Ovary (tissue), 9 donors: ENCODE results near the gene PPM1B. TPM values are rescaled to one million over a fixed set of nuclear protein-coding genes. Genes with fewer than 3 reads are reported as not detected.

Source experiments
- DNase-seq, 5 donors: peaks; one replicate each; pipeline ENCODE4 v3.0.0-alpha.2; 2019 to 2020
- H3K27ac ChIP-seq, 2 donors: fragments of 200-600 bp; one replicate each; pipeline versions ENCODE4 v1.5.1 to v1.8.0; 2019 to 2022
- H3K27me3 ChIP-seq: fragments of 200-600 bp; one replicate; pipeline ENCODE4 v1.8.0; 2022
- H3K36me3 ChIP-seq: fragments of 200-600 bp; sonication (generic); one replicate; pipeline ENCODE4 v1.5.1; 2019
- H3K4me1 ChIP-seq: one replicate; pipeline ENCODE4 v1.8.1; 2013; ENCODE audit warnings: mild to moderate bottlenecking, moderate library complexity; ENCODE audit not compliant: insufficient read depth
- H3K4me3 ChIP-seq: fragments of 200-600 bp; sonication (generic); one replicate; pipeline ENCODE4 v1.5.1; 2017
- H3K9me3 ChIP-seq, 2 donors: fragments of 200-600 bp in 1 of 2; sonication (generic) in 1 of 2; one replicate each; pipeline versions ENCODE4 v1.5.1 to v1.8.1; 2013 to 2019; ENCODE audit warnings: mild to moderate bottlenecking in 1 of 2, moderate library complexity in 1 of 2
- CTCF ChIP-seq, 3 donors: fragments of 450-650 bp in 2 of 3; fragments of 200-600 bp in 1 of 3; IDR thresholded peaks; one replicate each; pipeline versions ENCODE4 v1.5.1 to v1.8.0; 2016 to 2022; ENCODE audit warnings: antibody characterized with exemption in 3 of 3, mild to moderate bottlenecking in 1 of 3
- EP300 ChIP-seq: sonication (generic); formaldehyde crosslinking; IDR thresholded peaks from one replicate; pipeline ENCODE4 v1.6.1; 2017; ENCODE audit warnings: antibody characterized with exemption
- POLR2A ChIP-seq: fragments of 450-650 bp; IDR thresholded peaks from one replicate; pipeline ENCODE4 v1.6.1; 2017; ENCODE audit warnings: antibody characterized with exemption, mild to moderate bottlenecking, moderate library complexity
- WGBS, 3 donors: extraction: QIAGEN DNeasy Blood & Tissue Kit in 1 of 3; methylation state at CpG; one replicate each; pipeline versions ENCODE4 v1.1.5 to v1.1.7; 2013 to 2017; 5-methylcytosine and 5-hydroxymethylcytosine counted together
- intact Hi-C, 4 donors: fragments of 100-400 bp; cut with DNase I; formaldehyde crosslinking; loops; one replicate each; pipeline versions ENCODE4 v1.11.0 to v1.15.1; 2022 to 2023
- polyA plus RNA-seq, 2 donors: library from polyadenylated mRNA; stranded (reverse); fragments of 200-250 nt in 1 of 2; fragments of 350-450 nt in 1 of 2; fragmentation: Illumina TruSeq in 1 of 2; extraction: RNeasy Lipid Tissue Mini Kit (QIAGEN cat#74804) in 1 of 2; gene quantifications; one replicate each; pipeline ENCODE4 v1.2.3, GENCODE V29; 2013 to 2014
- total RNA-seq, 7 donors: library from RNA; depleted of rRNA in 2 of 7; stranded (reverse); fragments of >200 nt in 2 of 7; fragmentation: NEBNext Ultra II Directional in 3 of 7; extraction: Animal tissue kit (Norgen Biotek cat#: 25700) in 3 of 7; gene quantifications; one replicate each; pipeline versions ENCODE4 v1.1.0 to v1.2.4, GENCODE V29; 2016 to 2023
- donor health status: DM: no; HTN: no; CAD: no; lungs with moderate emphysema.
- donor health status: DM: no; HTN: no; CAD: no.
- donor health status: Bipolar disorder and iron deficiency.
- donor health status: DM: yes; HTN: yes; CAD: no.
- donor health status: DM: no; HTN: no; CAD: no.
- donor health status: DM: yes; HTN: yes; CAD: no.

PPM1B gene
- total and polyA plus RNA-seq, 9 donors = 27.6 to 43.4 (median 35.7) TPM

GRCh38 chr2:44163777-44164176 is 4.9 kb upstream of the PPM1B start:
- 66 to 74% (median 67%) methylated on average over 2 of the region's 2 CpGs for WGBS, 3 donors
- no peaks in the 10 kb centered on the region for H3K4me1 ChIP-seq
- TF ChIP-seq EP300 = no peak
- H3K4me3 ChIP-seq = no peak overlapping the region
- H3K9me3 ChIP-seq = no peaks in the 10 kb centered on the region
- no peaks in the 10 kb centered on the region for H3K36me3 ChIP-seq
- no peaks in the 10 kb centered on the region for H3K27me3 ChIP-seq
- DNase-seq = no peak
- no peak overlapping the region for H3K27ac ChIP-seq
- intact Hi-C loops = no loop called here

GRCh38 chr2:44164617-44165016 is 4.1 kb upstream of the PPM1B start:
- Histone ChIP-seq H3K4me1 (no peaks in the 10 kb centered on the region), H3K9me3 (no peaks in the 10 kb centered on the region), H3K36me3 (no peaks in the 10 kb centered on the region), H3K27ac (no peak overlapping the region), H3K4me3 (no peak overlapping the region), H3K27me3 (no peaks in the 10 kb centered on the region)
- 96 to 98% (median 97%) methylated on average over 3 of the region's 3 CpGs for WGBS, 3 donors
- intact Hi-C loops = no loop called here
- DNase-seq = no peak
- TF ChIP-seq EP300 (no peak), CTCF (IDR thresholded peaks at IDR 0.05) (no peak), POLR2A (no peak)

- DNase-seq = peak in 3 of 5 donors; percentile 30 to 44 (median 39)
- no peaks in the 10 kb centered on the region for H3K36me3 ChIP-seq
- intact Hi-C loops = no loop called here
- H3K4me3 ChIP-seq = no peak overlapping the region
- WGBS, 3 donors = 48 to 53% (median 49%) methylated on average over 23 of the region's 23 CpGs
- TF ChIP-seq POLR2A (no peak), EP300 (no peak), CTCF (IDR thresholded peaks at IDR 0.05) (no peak)
- H3K27me3 ChIP-seq = no peaks in the 10 kb centered on the region
- no peak overlapping the region for H3K27ac ChIP-seq
- H3K4me1 ChIP-seq = no peaks in the 10 kb centered on the region
- H3K9me3 ChIP-seq = no peaks in the 10 kb centered on the region
Observed at GRCh38 chr2:44166096-44166495, 2.6 kb upstream of the PPM1B start.

GRCh38 chr2:44167311-44167907 is 1.3 kb upstream of the PPM1B start:
- Histone ChIP-seq H3K4me3 (peak overlapping the region; percentile 60), H3K9me3 (no peaks in the 10 kb centered on the region), H3K27me3 (no peaks in the 10 kb centered on the region), H3K27ac (peak overlapping the region; percentile 95 to 97), H3K36me3 (no peaks in the 10 kb centered on the region), H3K4me1 (peaks cover 2% of the 10 kb centered on the region)
- DNase-seq = peak in 1 of 5 donors; percentile 31
- intact Hi-C loops = no loop called here
- 30 to 38% (median 33%) methylated on average over 18 of the region's 18 CpGs for WGBS, 3 donors
- TF ChIP-seq EP300 (no peak), CTCF (IDR thresholded peaks at IDR 0.05) (no peak), POLR2A (no peak)

GRCh38 chr2:44167908-44168680 is 581 bp upstream of the PPM1B start:
- Histone ChIP-seq H3K4me1 (peaks cover 2% of the 10 kb centered on the region), H3K9me3 (no peaks in the 10 kb centered on the region), H3K27me3 (no peaks in the 10 kb centered on the region), H3K36me3 (no peaks in the 10 kb centered on the region), H3K27ac (peak overlapping the region; percentile 95 to 97), H3K4me3 (peak overlapping the region; percentile 60)
- intact Hi-C loops = no loop called here
- TF ChIP-seq EP300 (peak; percentile 25), CTCF (IDR thresholded peaks at IDR 0.05) (no peak), POLR2A (peak; percentile 71)
- DNase-seq = peak; percentile 96 to 100 (median 98)
- 0% methylated on average over 46 of the region's 46 CpGs for WGBS, 3 donors
